ENCODE results near the gene HRNR.

DNA sequence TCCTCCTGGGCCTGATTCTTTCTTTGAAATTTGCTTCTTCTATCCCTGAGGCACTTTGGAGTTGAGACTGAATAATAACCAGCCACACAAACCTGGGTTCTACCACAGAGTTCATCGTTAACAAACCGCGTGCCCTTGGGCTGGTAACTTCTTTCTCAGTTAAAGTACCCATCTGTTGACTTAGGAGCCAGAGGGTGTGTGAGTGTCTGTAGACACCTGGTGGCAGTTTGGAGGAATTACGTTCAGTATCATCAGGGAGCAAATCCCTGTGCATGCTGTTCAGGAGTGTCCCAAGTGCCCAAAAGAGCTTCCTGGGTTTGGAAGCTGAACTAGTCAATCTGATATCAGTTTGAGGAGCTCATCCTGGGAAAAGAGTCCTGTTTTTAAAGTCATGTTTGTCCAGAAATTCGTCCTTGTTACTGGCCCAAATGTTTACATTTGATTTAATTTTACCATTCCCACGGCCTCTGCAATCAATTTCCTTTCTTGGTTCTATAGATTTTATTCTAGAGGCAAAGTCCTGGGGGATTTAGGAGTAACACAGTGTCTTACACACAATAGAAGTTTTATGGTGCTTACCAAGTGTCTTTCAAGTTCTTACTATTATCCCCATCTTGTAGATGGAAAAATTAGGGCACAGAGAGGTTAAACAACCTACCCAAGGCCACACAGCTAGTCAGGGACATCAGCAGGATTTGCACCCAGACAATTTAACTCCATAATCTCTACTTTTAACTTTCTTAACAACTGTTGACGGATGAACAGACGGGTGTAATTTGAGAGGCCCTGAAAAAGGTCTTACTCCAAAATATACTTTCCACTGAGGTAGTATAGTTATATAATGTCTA lies 38.2 kb downstream of the HRNR start:
- TF ChIP-seq, protein P1, sequence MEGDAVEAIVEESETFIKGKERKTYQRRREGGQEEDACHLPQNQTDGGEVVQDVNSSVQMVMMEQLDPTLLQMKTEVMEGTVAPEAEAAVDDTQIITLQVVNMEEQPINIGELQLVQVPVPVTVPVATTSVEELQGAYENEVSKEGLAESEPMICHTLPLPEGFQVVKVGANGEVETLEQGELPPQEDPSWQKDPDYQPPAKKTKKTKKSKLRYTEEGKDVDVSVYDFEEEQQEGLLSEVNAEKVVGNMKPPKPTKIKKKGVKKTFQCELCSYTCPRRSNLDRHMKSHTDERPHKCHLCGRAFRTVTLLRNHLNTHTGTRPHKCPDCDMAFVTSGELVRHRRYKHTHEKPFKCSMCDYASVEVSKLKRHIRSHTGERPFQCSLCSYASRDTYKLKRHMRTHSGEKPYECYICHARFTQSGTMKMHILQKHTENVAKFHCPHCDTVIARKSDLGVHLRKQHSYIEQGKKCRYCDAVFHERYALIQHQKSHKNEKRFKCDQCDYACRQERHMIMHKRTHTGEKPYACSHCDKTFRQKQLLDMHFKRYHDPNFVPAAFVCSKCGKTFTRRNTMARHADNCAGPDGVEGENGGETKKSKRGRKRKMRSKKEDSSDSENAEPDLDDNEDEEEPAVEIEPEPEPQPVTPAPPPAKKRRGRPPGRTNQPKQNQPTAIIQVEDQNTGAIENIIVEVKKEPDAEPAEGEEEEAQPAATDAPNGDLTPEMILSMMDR (IDR thresholded peaks at IDR 0.05; ENCODE audit: poor library complexity): peak; percentile 63
- TF ChIP-seq EZH2phosphoT487 (IDR thresholded peaks at IDR 0.05; ENCODE audit: low read depth, severe bottlenecking, unreplicated experiment) (no peak), EZH2 (IDR thresholded peaks at IDR 0.05; ENCODE audit: borderline replicate concordance) (no peak)

Data from hepatocyte (in vitro differentiated cells).